ENCODE results near the gene NCOA5.

Gene NCOA5

DNA sequence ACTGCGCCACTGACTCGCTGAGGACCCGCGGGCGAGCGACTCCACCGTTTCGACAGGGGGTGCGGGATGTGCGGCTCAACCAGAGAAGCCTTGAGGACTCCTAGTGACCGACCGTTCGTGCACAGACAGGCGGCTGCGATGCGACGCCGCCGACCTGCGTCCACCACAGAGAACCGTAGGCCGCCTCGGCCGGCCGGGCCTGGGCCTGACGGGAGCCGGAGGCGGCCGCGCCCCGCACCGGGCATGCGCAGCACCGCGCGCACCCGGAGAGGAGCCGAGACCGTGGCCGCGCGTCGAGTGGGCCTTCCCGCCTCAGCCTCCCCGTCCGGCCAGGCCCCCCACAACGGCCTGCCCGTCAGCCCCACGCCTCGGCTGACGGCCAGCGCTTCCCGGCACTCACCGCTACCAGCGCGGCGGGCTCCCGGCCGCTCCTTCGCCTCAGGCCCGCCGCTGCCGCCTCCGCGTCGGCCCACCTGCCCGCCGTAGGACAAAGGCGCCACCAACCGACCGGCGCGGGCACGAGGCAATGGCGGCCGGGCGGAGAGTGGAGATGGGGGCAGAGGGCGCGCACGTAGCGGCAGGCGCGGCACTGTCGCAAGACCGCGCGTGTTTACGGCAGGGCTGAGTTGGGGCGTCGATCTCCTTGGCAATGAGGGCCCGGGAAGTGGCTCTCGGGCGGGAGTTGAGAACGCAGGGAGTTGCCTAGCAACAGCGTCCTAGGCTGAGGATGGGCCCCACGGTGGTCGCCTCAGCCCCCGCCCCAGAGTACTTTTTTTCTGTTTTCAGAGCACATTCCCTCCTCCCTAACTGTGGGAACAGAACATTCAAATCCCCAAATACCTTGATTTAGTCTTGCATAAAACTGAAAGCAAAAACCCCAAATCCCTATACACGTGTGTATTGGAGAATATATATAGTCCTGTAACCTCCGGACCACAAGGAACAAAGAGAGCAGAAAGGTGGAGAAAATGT, at the start of gene NCOA5:
Gene NCOA5 (minus strand): TSS at position 546 of the 972 bp plus-strand sequence. CDS start 10,538 bp downstream, outside the sequence.
- DNase-seq: peak; percentile 92

DNA sequence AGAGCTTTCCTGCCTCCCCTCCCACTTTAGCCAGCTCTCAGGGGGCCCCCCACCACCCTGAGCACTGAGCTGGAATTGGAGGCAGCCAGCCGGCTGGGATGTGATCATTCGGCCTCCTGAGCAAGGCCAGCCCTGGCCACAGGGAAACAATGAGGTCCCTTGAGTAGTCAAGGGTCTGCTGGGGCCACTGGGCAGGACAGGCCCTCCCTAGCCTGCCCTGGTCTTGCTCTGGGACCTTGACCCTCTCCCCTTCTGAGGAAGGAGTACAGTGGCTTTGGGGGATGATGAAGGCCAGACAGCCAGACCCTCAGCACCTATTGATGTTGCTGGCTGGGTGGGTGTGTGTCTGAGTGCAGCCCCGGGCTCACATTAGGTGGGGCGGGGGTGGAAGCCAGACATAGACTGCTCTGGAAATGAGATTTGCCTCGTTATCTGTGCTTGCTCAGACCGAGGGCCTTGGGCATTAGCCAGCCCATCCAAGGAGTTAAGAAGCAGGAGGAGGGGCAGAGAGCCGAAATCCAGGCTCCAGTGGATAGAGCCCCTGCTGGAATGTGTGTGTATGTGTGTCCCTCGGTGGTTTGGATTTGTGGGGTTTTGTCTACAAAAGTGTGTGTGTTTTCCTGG, 49.6 kb upstream of the NCOA5 start:
- no peak for DNase-seq

DNA sequence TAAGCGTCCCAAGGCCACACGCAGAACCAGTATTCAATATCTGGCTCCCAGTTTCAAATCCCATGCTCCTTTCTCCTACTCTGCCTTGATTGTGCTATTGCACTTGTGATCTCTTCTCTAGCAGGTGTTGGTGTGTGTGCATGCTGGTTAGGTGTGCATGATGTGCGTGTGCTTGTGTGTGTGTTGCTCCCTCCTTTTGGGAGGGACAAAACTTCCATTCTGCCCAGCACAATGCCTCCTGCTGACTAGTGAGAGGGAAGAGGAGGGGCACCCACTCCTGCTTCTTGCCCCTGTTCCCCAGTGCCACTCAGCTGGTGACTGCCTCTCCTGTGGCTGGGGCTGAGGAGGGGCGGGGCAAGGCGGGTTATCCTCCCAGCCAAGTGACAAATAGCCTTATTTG, 48.1 kb upstream of the NCOA5 start:
- DNase-seq: no peak

DNA sequence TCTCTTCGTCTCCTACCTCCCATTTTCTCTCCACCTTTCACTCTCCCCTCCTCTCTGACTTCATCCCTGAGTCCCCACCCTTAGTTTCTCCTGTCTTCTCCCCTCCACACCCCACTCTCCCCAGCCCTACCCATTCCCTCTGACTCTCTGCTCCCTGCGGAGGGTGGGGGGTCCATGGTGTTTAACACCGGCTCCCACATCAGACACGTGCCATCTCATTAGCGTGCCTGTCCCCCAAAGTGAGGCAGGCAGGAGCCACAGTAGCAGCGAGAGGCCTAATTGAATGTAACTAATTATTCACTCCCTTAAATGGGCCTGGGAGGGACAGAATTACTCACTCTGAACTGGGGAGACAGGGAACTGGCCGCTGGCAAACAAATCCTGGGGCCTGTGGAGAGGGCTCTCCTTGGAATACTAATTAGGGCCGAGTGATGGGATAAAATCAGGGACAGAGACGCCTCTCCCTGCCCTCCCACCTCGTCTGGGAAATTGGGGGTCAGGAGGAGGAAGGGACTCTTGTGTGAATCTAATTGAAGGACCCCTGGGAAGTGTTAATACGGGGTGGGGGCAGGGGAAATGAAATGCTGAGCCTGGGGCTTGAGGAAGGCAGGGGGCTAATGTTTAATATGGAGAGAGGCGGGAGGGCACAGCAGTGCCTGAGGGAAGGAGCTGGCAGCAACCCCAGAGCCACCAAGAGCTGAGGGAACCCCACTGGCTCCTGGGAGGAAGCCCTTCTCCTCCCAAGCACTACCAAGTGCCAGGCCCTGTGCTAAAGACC, 46.3 kb upstream of the NCOA5 start:
- no peak for DNase-seq

DNA sequence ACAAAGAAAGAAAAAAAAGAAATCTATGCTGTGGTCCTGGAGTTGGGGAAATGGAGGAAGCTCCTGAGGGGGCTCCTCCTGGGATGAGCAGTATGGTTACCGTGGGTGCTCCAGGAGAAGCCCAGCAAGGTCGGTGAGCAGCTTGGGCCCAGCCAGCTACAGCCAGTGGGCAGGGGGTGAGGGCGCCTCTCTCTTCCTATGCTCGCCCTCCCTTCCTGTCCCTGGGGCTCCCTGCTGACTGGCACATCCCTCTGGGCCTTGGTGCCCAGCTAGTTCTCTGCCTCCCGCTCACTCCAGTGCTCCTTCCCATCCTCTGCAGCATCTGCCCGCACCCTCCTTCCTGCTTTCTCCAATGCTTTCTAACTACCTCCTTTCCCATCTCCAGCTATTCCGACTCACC, 45.0 kb upstream of the NCOA5 start:
- no peak for DNase-seq

DNA sequence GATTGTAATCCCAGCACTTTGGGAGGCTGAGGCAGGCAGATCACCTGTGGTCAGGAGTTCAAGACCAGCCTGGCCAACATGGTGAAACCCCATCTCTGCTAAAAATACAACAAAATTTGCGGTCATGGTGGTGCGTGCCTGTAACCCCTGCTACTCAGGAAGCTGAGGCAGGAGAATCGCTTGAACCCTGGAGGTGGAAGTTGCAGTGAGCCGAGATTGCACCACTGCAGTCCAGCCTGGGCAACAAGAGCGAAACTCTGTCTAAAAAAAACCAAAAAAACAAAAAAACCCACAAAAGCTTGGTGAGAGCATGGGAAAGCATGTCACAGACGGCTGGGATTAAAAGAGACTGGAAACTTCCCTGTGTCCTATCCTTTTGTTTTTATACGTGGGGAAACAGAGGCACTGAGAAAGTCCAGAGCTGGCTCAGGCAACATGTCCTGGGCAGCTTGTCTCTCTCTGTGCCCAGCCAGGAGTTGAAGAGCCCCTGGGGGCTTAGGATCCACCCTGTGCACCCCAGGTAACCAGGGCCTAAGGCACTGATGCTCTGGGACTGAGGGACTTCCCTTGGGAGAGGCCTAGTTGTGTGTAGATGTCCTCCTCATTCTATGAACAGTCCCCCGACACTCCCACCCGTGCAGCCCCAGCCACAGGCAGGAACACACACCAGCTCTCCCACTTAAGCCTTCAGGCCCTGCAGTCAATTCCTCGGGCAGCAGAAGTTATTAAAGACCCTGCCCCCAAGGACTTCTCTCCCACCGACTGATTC, 44.3 kb upstream of the NCOA5 start:
- no peak for DNase-seq

DNA sequence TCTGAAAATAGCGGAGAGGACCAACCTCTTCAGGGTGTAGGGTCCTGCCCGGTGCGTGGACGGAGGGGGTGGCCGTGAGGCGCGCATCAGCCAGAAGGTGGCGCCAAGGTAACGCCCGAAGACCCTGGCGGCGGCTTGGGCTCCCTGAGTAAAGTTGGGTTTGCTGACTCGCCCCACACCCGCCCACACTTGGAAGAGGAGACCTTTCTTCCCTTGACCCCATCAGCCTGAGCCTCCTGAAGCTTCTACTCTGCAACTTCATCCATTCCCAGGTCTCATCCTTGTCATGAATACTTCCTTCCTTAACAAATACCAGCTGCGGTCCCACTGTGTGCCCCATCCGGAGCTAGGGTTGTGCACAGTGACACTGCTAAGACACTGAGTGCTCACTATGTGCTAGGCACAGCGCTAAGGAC, 43.0 kb upstream of the NCOA5 start:
- peak; percentile 37 for DNase-seq

DNA sequence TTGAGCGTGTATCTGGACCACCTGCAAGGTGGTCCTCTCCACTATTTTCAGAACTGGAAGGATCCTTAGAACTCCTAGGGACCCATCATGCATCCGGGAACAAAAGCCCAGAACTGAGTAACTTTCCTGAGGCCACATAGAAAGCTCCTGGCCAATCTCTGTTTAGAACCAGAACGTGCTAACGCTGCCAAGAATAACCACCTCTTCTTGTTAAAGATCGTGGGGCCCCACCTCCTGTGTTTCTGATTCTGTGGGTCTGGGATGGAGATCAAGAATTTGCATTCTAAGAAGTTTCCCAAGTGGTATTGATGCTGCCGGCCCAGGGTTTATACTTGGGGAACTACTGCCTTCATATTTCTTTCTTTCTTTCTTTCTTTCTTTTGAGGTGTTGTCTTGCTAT, 41.6 kb upstream of the NCOA5 start:
- no peak for DNase-seq

DNA sequence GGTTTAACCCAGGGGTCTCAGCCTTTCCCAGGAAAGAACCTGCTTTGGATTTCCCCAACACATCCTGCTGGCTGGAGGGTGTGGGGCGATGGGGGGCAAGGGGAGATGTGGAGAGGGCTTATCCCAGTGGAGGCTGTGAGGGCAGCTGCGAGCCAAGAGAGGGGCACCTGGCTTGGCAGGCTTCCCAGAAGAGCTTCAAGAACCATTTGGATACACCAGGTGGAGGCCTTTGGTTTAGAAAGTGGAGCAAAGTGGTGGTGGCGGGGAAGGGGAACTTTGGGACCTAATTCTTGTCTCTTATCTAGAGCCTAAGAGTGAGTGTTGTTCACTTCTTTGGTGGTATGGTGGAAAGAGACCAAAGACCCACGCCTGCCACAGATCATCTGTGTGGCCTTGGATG, 40.8 kb upstream of the NCOA5 start:
- DNase-seq: no peak

DNA sequence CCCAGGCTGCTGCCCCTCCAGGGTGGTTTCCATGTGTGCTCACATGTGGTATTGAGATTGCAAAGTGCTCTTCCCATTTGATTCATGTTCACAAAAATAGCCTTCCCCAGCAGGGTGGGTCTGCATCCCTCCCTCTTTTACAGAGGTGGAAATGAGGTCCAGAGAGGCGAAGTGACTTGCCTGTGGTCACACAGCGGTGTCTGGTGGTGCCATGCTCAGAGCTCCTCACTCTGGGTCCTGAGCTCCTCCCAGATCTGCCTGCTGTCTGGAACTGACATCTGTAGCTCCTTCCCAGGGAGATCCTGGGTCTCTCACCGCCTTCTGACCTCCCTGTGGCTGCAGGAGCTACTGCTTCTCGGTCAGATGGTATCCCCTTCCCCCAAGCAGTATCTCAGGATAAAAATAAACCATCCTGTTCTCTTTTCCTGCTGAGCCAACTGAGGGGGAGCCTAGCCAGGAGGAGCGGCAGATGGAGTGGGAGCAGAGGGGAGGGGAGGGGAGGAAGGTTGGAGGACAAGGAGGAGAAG, 40.3 kb upstream of the NCOA5 start:
- DNase-seq: no peak

DNA sequence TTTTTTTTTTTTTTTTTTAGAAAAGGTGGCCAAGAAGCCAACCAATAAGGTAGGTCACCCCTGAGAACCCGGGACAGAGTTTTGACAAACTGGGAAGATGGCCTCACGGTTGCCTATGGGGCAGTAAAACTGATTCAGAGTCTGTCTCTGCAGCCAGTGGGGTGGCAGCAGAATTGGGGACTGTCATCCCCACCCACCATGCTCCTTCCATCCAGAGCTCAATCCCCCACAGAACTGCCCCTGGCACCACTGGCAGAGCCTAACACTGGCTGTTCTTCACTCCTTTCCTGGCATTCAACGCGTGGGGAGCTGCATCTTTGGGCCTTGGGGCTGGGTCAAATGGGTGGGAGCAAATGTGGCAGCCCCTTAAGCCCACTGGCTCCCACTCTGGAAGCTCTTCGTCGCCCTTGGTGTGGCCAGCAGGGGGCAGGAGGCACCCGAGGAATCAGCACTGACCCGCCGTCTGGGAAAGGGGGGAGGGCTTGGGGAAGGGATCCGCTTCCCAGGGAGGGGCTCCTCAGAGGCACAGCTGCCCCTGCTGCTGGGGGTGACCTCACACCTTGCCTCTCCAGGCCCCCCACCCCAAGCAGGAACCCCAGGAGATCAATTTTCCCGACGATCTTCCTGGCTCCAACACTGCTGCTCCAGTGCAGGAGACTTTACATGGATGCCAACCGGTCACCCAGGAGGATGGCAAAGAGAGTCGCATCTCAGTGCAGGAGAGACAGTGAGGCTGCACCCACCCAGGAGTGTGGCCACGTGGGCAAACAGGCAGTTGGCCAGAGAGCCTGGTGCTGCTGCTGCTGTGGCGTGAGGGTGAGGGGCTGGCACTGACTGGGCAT, 38.8 kb upstream of the NCOA5 start:
- DNase-seq: no peak

DNA sequence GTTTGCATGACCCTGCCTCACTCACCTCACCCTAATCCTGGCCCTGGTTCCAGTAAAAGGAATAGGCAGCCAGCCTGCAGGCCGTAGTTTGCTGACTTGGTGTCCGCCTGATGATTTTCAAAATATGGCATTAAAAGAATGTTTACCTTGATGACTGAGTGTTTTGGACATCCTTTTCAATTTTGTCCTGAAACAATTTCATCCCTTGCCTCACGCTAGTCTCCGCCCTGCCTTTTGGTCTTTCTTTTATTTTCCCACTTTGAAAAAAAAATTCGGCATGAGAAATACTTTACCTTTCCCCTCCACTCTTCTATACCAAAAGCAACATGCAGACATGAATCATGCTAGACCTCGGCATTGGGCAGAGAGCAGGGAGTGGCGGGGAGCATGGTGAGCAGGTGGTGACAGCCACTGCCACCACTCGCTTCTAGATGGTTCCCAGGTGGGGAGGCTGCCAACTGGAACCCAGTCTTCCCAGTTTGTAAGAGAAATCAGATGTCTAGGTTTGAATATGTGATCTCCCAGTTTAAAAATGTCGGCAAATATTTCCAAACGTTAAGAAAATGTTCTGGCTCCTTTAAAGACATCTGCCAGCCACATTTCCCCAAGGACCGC, 37.7 kb upstream of the NCOA5 start:
- DNase-seq: no peak

DNA sequence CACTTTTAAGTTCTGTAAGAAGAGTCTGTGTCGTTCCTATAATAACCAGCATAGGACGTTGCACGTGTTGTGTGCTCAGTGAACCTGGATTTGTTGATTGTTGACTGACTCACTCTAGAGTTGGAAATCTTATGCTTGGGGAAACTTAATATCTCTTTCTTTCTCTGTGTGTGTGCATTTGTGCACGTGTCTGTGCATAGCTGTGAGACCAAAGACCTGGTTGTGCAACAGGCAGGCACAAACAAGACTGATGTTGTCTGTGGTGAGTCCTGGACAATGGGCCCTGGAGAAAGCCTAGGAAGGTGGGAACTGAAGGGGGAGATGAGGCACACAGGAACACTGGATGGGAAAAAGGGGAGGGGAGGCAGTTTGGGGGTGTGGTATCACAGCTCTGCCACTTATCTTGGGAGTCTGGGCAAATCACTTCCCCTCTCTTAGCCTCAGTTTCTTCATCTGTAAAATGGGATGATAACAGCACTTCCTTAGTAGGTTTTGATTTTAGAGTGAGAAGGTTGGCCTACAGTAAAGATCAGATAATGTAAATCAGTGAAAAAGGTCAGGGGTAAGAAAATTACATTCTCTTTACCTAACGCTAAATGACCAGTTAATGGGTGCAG, 36.8 kb upstream of the NCOA5 start:
- DNase-seq: no peak

DNA sequence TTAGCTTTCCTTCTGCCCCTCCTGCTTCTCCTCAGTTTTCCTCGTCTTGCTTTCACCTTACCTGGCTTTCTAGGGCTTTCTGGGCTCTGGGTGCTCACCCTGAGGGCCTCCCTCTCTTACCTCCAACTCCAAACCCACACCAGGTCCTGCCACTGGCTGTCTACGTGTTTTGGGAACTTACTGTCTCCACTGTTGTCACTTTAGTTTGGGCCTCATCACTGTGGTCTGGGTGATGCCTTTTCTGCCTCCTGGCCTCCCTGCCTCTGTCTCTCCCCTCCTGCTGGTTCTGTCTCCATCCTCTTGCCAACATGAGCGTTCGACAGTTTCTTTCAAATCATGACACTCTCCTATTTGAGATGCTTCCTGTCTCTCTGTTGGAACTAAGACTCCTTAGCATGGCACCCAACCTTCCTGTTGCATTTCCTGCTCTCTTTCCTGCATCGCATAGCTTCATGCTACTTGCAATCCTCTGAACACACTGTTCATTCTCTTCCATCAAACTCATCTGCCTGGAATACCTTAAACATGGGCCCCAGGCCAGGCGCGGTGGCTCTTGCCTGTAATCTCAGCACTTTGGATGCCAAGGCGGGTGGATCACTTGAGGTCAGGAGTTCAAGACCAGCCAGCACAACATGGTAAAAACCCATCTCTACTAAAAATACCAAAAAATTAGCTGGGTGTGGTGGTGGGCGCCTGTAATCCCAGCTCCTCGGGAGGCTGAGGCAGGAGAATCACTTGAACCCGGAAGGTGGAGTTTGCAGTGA, 33.9 kb upstream of the NCOA5 start:
- DNase-seq: no peak

DNA sequence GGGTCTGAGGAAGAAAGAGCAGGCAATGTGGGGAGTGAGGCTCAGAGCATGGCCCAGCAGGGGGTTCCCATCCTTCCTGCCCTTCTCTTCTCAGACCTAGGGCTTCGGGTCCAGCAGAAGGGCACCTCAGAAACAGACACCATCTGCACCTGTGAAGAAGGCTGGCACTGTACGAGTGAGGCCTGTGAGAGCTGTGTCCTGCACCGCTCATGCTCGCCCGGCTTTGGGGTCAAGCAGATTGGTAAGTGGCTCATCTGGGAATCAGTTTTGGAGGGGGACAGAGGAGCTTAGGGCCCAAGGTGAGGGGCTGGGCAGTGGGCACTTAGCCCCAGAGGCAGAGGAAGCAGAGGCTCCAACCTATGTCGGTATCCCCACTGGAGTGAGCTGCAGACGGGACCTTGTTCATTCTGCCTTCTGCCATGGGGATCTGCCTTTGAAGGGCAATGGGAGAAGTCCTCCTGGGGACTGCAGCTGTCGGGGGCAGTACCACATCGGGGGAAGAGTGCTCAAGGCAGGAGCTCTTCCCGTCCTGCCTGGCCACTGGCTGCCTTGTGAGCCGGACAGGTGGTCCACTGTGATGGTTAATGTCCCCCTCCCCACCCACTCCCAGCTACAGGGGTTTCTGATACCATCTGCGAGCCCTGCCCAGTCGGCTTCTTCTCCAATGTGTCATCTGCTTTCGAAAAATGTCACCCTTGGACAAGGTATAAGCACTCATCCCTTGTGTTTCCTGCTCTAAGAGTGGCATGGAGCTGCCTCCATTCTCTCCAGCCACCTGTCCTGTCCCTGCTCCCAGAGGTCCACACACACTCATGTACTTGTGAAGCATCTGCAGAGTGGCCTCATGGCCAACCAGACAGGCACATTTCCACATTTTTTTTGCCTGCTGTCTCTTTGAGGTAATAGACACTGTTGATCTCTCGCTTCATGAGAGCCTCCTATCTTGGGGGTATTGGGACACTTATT, 33.0 kb upstream of the NCOA5 start:
- DNase-seq: no peak

DNA sequence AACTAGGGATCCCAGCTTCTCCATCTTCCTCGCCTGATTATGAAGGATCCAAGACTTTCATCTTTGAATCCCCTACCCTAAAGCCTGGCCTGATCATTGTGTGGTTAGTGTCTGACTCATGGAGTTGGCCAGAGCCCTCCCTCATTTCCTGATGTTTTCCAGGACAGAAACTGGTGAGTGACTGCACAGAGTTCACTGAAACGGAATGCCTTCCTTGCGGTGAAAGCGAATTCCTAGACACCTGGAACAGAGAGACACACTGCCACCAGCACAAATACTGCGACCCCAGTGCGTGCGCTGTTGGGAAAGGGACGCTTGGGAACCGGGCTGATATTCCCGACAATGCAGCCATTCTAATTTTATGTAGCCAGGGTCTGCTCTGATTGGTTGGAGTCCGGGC, 32.3 kb upstream of the NCOA5 start:
- DNase-seq: no peak

DNA sequence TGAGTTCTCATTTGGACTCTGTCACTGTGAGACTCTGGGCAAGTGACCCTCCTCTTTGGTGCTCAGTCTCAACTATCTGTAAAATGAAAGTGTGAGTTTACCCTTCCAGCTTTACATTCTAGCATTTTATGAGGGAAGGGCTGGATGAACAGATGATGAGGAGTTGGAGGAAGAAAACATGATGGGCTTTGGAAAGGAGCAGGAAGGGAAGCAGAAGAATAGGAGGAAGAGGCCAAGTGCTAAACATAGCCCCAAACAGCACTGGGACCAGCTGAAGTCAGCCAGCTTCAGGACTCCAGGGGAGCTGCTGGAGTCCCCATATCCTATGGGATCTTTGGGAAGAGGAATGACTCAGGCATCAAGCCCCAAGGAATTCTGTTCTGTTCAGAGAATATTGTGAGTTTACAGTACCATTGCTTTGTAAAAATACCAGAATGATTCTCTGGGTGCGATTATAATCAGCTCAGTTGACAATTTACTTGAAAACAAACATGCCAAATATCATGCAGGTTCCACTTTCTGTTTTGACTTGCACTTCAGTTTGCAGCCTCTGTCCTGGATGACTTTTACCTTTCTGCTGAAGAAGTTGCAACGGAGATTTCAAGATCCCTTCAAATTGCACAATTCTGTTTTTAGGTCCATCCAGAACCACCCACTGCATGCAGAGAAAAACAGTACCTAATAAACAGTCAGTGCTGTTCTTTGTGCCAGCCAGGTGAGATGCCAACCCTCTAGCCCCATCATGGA, 31.6 kb upstream of the NCOA5 start:
- DNase-seq: no peak

DNA sequence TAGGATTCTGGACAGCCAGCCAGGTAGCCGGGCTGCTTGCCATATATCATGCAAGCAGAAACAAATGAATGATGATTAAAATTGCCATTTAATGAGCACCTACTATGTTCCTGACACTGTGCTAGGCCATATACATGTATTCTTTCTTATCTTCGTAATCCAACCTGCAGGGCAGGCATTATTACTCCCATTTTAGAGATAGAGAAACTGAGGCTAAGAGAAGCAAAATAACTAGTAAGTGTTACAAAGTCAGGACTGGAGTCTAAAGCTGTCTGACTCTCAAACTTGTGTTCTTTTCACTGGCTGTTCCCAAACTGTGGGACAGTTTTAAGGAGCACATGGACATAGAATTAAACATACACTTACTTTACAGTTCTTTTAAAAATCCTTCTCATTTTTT, 30.4 kb upstream of the NCOA5 start:
- DNase-seq: no peak
